HG03575 (cell line): ENCODE measurements around the gene CCDC57.

ENCODE experiments used
- ATAC-seq: cut with Tn5 transposase; IDR thresholded peaks from one replicate; pipeline ENCODE4 v1.9.1; 2021; ENCODE audit not compliant: unreplicated experiment, insufficient number of reproducible peaks, low FRiP score; ENCODE audit errors: extremely low read depth

The CCDC57 gene

DNA sequence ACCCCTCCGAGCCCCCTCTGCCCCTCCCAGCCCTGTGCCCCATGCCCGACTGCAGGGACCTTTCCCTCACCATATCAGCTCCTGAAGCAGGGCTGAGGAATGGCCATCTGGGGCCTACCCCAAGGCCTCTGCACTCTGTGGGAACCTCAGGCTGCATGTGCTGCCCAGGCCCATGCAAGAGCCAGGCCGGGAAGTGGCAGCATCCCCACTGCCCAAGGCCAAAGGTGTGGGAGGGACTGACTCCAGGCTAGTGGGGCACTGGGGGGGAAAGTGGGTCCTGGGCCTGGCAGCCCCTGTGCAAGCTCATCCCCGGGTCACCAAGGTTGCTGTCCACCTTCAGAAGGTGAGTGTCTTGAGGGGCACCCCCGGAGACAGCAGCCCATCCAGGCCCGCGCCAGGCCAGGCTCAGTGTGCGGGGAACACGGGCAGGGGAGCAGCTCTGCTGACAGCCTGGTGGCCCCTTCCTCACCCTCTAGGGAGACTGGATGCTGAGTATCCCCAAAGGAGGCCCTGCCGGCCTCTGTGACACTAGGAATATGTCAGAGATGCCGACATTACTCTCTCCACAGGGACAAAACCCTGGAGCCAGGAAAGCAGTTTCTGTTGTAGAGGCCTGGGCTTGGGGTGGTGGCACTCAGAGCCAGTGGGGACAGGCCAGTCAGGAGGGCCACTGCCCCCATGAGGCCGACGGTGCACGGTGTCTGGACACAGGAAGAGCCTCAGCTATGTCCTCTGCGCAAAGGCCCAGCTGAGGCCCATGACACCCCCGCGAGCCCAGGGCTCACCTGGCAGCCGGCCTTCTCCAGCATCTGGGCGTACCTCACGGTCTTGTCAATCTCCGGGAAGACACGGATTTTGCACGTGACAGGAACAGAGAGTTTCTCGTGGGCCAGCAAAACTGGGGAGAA lies 150.3 kb downstream of the CCDC57 start:
- no peak for ATAC-seq

DNA sequence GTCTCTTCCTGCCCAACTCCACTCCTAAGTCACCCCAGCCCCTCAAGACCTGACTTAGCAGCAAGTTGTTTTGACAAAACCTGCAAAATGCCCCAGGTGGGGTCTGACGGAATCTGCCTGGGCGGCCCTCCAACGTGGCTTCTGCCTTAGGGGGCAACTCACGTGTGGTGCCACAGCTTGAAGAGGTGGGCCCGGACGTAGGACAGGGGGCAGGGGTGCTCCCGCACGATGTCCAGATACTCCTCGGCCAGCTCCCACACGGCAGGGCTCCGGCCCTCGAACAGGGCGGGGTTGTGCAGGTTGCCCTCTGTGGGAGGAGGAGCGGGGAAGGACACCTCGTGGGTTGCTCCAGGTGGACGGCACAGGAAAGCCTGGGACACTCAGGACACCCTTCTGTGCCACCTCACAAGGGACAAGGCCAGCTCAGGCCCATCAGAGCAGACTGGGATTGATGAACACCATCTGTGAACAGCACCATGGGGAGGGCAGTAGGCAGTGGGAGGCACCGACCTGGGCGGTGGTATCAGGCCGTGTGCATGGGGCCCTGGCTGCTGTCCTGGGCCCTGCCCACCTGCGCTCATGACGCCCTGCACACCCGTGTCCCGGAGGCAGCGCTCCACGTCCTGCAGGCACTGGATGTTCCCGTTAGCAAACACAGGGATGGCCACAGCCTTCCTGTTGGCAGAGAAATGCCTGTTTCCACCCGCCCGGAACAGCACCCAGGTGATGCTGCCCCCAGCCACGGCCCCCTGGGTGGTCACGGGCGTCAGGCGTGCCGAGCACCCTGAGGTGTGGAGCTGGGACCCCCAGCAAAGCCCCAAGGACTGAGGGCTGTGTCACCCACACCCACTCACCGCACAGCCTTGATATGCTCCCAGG lies 151.4 kb downstream of the CCDC57 start:
- no peak for ATAC-seq

DNA sequence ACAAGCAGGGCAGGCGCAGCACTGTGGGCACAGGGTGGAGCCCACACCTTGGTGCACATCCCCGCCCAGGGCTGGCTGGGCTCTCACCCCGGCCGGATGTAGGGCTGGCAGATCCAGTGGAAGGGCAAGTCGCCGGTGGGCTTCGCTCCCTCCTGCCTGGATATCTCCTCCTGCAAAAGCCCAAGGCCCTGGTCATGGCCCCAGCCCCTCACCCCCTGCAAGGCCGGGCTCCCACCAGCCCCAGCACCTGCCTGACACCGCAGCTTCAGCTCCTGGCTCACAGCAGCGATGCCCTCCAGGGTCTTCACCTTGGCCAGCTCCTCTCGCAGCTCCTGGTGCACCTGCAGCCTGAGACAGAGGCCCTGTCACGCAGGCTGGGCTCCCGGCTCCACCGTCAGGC lies 152.0 kb downstream of the CCDC57 start:
- no peak for ATAC-seq

DNA sequence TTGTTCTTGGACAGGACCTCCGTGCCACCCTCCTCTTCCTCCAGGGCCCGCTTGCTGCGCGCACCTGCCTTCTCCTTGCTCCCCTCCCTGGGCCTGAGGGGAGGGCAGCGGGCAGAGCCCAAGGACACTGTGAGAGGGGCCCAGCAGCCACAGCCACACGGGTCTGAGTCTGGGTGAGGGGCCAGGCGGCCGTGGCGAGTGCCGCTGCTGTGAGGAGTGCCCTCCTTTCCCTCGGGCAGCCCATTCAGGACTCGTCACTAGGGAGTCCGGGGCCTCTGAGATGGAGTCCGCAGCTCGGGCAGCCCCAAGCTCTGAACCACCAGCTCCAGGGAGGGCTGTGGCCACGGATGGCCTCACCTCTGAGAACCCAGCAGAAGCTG lies 152.7 kb downstream of the CCDC57 start:
- no peak for ATAC-seq

DNA sequence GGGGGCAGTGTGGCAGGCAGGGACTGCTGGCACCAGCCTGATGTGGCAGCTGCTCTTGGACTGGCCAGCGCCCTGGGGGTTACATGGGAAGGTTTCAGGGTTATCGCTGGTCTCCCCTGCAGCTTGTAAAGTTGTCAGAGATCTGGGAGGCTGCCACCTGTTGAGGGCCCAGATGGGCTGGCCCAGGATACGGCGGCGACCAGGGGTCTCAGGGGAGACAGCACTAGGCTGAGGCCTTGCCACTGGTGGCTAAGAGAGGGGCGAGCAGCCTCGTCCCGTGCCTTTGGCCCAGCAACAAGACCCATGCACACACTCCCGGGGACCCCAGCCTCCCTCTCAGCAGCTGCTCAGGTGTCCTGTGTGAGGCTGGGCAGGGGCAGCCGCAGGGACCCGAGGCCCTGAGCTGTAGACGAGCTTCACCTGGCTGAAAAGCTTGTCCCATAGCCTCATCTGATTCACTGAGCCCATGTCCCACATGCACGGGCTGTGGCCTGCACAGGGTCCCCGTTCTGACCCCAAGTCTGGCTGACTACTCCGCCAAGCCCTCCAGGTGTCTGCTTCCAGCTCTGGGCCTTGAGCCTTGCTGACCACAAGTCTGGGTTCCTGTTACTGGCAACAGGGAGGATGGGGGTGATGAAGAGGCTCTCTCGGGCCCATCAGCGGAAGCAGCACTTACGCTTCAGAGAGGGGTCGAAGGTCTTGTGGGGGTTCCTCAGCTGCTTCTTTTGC lies 153.2 kb downstream of the CCDC57 start:
- no peak for ATAC-seq

DNA sequence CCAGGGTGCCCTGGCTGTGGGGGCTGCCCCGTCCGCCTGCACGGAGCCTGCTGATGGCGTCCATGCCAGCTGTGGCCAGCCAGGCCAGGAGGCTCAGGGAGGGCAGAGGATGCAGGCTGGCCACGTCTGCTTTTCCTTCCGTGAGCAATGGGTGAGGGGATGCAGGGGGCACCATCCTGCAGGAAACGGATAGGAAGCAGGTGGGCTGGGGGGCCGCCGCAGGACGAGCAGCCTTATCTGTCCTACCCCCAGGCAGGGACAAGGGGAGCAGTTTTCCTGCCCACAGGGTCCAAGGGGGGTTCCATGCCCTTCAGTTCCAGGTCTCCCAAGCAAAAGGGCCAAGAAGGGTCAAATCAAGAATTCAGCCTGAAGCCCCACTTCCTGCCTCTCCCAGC lies 153.8 kb downstream of the CCDC57 start:
- no peak for ATAC-seq

DNA sequence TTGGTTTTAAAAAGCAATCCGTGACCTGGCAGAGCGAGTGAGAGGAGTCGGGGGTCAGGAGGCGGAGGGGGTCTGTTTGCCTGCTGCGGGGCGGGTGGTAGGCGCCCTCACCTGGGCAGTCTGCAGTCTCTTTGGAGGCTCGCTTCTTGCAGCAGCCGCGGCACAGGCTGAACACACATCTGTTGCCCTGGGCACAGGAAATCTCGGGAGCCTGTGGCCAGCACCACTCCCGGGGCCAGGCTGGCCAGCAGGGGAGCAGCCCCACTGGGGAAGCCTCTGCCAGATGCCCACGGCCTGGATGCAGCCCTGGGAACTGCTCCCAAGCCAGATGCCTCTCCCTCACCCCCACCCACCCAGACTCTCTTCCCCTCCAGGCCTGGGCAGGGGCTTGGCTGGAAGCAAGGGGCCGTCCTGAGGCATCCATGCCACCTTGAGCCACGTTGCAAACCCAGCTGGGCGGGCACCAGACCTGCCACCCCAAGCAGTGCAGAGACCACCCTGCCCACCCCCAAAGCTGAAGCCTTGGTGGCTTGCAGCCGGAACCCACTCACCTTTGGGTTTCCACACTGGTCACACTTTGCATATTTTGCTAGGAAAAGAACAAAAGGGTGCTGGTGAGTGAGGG lies 154.3 kb downstream of the CCDC57 start:
- no peak for ATAC-seq

DNA sequence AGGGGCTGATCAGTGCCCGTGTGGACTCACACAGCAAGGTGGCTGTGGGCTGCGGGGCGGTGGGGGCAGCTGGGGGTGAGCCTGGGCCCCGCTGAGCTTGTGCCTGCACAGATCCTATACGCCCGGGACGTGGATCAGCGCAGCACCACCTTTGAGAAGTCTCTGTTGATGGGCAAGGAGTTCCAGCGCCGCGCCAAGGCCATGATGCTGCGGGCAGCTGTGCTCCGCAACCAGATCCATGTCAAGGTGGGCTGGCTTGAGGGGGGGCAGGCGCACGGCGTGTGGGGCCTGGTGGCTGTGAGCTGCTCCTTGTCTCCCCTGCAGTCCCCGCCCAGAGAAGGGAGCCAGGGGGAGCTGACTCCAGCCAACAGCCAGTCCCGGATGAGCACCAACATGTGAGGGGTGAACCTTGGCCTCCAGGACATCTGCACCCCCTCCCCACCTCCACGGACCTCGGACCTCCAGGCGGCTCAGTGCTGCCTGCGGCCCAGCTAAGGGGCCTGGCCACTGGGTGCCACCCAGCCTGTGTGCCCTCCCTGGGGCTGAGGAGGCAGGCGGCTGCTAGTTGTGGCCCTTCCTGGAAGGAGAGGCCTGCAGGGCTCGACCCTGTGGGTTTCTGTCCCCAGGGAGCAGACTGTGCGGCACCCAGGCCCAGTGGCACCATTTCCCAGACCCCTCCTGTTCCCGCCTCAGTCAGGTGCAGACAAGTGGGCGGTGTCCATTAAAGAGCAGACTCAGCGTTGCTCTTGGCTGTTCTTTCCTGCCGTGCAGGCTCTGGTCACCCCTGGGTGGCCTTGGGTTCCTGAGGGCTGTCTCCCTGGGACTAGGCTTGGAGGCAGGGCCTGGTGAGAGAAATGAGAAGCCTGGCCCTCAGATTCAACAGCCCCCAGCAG lies 155.7 kb downstream of the CCDC57 start:
- no peak for ATAC-seq

DNA sequence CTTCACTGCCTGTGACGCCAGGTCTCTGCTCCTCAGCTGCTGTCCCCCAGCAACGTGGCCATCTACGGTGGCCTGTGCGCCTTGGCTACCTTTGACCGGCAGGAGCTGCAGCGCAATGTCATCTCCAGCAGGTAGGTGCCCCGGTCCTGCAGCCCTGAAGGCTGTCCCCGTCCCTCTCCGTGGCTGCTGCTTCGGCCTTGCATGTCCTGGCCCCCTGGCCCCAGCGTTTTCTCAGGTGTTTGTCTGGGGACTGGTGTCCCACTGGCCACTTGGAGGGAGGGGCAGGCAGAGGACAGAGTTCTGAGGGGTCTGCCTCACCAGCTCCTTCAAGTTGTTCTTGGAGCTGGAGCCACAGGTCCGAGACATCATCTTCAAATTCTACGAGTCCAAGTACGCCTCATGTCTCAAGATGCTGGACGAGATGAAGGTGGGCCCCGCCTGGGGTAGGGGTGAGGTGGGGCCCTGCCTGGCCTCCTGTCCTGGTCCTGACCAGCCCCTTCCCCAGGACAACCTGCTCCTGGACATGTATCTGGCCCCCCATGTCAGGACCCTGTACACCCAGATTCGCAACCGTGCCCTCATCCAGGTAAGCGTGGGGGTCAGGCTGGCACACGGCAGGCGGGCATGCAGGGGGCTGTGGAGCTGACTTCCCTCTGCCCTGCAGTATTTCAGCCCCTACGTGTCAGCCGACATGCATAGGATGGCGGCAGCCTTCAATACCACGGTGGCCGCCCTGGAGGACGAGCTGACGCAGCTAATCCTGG lies 156.5 kb downstream of the CCDC57 start:
- ATAC-seq = no peak

DNA sequence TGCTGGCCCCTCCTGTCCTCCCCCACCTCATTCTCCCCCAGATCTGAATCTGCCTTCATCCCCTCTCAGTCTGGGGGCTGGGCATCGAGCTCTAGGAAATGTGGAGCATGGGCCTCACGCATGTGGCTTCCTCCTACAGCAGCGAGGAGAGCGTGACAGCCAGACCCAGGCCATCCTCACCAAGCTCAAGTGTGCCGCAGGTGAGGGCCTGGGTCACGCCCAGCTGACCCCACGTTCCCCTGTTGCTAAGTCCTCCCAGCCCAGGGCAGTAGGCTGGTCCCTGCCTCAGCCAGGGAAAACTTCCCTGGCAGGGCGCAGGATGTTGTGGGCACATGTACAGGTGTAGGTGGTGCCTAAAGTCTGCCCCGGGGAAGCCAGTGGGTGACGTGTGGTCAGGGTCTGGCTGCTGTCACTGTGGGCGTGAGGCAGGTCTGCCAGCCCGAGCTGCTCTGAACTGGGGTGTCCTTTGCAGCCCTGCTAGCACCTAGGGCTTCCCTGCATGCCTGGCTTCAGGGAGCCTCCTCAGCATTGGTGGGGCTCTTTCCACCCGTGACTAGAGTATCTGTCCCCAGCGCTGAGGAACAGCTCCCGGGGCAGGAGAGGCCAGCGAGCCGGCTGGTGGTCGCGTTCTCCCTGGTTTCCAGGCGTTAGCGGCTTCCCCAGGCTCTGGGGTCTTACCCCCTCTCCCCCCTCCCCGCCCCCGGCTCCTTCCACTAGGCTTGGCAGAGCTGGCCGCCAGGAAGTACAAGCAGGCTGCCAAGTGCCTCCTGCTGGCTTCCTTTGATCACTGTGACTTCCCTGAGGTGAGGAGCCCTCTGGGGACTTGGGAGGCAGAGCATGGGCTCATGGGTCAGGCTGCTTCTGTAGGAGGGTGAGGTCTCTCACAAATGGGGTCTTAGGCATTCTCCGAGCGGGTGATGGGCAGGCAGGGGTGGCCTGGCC lies 157.3 kb downstream of the CCDC57 start:
- ATAC-seq = no peak

DNA sequence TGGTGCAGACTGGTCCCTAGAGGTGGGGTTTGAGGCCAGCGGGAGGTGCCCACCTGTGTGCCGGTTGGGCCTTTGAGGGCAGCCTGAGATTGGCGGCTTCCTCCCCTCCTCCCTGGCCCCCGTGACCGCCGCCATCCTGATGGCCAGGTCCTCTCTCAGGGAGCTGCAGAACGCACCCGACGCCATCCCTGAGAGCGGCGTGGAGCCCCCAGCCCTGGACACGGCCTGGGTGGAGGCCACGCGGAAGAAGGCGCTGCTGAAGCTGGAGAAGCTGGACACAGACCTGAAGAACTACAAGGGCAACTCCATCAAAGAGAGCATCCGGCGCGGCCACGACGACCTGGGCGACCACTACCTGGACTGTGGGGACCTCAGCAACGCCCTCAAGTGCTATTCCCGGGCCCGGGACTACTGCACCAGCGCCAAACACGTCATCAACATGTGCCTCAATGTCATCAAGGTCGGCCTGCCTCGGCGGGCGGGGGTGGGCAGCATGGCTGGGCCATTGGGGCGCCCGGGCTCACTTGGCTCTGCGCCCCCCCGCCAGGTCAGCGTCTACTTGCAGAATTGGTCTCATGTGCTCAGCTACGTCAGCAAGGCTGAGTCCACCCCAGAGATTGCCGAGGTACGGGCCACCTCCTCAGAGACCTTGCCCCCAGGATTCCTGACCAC lies 158.2 kb downstream of the CCDC57 start:
- ATAC-seq = no peak

DNA sequence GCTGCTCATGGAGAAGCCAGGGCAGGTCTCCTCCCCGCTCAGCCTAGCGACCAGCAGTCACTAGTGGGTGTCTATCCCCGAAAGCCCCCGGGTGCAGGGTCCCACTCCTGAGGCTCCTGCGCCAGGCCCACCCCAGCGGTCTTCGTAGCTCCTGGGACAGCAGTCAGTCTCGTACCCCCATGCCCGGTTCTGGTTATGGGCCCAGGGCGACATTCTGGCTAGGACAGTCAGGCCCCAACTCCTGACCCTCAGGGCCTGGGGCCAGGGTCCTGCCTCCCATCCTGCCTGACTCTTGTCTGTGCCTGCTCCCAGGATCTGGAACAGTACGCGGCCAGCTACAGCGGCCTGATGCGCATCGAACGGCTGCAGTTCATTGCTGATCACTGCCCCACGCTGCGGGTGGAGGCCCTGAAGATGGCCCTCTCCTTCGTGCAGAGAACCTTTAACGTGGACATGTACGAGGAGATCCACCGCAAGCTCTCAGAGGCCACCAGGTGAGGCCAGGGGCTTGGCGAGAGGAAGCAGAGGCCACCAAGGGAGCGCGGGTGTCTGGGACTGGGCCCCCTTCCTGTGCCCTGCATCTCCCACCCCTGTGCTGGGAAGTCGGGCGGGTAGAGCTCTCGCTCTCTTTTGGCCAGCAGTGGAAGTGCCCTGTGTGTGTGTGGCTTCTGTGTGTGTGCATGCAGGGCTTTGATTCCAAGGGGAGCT lies 158.9 kb downstream of the CCDC57 start:
- ATAC-seq = no peak

DNA sequence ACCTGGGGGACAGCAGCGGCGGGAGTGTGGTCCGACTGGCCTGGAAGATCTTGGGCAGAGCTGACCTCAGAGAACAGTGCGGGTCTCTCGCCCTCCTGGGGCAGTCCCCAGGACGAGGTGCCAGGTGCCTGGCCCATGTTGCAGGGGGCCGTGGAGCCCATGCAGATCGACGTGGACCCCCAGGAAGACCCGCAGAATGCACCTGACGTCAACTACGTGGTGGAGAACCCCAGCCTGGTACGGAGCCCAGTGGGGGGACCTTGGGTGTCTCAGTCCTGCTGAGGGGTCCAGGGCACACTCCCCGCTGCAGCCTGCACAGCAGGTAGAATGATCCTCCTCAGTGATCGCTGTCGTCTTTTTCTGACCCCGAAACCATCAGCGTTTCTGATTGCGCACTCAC lies 159.5 kb downstream of the CCDC57 start:
- no peak for ATAC-seq

DNA sequence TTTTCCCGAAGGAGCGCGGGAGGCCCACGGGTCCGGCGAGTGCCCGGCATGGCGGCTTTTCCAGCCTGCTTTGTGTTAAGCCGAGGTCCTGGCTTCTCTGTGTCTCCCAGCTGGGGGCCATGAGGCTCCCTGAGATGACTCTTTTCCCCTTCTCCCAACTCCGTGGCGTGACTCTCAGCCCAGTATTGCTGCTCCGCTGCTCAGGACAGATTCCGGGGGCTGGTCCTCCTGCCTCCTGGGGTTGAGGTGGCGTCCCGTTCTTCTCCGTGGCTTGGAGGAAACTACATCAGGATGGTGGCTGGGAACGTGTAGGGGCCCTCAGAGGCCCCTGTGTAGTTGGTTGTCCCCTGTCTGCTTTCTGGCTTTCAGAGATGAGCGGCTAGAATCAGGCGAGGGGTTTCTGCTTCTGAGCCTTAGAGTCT lies 160.0 kb downstream of the CCDC57 start:
- ATAC-seq = no peak
